ENCODE measurements around the gene RNFT2.

The RNFT2 gene

DNA sequence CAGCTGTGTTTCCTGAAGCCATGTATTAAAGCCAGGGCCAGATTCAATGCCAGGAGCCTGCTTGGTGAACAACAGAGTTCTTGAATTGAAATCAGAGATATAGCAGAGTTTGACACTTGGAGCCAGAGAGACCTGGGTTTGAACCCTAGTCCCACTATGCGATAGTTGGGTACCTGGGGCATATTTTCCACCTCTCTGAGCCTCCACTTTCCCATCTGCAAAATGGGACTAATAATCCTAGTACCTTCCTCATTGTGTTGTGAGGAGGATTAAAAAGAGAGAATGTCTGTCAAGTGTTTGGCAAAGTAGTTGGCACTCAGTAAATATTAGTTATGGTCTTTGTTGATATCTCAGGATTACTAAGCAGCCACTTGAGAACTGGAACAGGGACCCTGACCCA, 149.1 kb downstream of the RNFT2 start:
- Histone ChIP-seq H3K4me1 (0 out of 2 replicates have a peak, but pooled peaks cover 3% of the 10 kb centered on the region), H3K9me3 (no peaks in the 10 kb centered on the region), H3K36me3 (no peaks in the 10 kb centered on the region), H3K27me3 (peaks cover 17% of the 10 kb centered on the region), H3K4me3 (ENCODE audit: low read depth, low read length) (no peak overlapping the region)
- DNase-seq: no peak
- TF ChIP-seq, protein P1, sequence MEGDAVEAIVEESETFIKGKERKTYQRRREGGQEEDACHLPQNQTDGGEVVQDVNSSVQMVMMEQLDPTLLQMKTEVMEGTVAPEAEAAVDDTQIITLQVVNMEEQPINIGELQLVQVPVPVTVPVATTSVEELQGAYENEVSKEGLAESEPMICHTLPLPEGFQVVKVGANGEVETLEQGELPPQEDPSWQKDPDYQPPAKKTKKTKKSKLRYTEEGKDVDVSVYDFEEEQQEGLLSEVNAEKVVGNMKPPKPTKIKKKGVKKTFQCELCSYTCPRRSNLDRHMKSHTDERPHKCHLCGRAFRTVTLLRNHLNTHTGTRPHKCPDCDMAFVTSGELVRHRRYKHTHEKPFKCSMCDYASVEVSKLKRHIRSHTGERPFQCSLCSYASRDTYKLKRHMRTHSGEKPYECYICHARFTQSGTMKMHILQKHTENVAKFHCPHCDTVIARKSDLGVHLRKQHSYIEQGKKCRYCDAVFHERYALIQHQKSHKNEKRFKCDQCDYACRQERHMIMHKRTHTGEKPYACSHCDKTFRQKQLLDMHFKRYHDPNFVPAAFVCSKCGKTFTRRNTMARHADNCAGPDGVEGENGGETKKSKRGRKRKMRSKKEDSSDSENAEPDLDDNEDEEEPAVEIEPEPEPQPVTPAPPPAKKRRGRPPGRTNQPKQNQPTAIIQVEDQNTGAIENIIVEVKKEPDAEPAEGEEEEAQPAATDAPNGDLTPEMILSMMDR (IDR thresholded peaks at IDR 0.05; ENCODE audit: low read depth, low read length): no peak

DNA sequence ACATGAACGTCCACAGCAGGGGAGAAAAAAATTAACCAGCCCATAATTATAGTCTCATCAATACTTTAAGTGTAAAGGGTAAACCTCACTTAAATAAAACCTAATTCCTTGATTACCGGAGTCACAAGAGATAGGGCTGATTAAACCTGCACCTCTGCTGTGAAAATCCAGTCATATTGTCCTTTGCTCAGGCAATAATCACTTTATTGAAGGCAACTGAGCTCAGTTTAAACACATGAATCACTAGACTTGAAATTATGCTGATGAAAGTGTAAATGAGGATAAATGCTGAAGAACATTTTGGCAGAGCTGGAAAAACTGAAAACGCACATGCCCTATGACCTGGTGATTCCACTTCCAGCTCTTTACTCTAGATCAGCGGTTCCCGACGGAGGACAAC, 149.8 kb downstream of the RNFT2 start:
- H3K36me3 ChIP-seq: no peaks in the 10 kb centered on the region
- TF ChIP-seq, protein P1 (IDR thresholded peaks at IDR 0.05; ENCODE audit: low read depth, low read length): no peak
- 0 out of 2 replicates have a peak, but pooled peaks cover 3% of the 10 kb centered on the region for H3K4me1 ChIP-seq
- H3K9me3 ChIP-seq: no peaks in the 10 kb centered on the region
- no peak overlapping the region for H3K4me3 ChIP-seq (ENCODE audit: low read depth, low read length)
- no peak for DNase-seq
- peaks cover 11% of the 10 kb centered on the region for H3K27me3 ChIP-seq

DNA sequence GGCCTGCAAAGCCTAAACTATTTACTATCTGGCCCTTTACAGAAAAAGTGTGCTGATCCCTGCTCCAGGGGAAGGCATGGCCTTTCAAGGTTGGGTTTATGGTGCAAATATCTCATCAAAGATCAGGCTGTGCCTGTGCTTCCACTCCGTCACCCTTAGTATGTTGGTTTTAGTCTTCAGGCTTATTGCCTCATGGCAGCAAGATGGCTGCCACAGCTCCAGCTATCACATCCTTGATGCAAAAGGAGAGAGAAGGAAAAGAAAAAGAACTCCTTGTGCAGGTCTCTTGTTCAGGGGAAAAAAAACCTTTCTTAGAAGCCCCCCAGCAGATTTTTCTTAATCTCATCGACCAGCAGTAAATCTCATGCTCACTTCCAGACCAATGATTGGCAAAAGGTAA, 152.2 kb downstream of the RNFT2 start:
- TF ChIP-seq, protein P1 (IDR thresholded peaks at IDR 0.05; ENCODE audit: low read depth, low read length): no peak
- H3K36me3 ChIP-seq: no peaks in the 10 kb centered on the region
- no peaks in the 10 kb centered on the region for H3K9me3 ChIP-seq
- H3K4me3 ChIP-seq (ENCODE audit: low read depth, low read length): no peak overlapping the region
- no peaks in the 10 kb centered on the region for H3K27me3 ChIP-seq
- DNase-seq: no peak
- H3K4me1 ChIP-seq: no peaks in the 10 kb centered on the region

GRCh38 chr12:116891019-116891418, 152.9 kb downstream of the RNFT2 start:
- H3K36me3 ChIP-seq: no peaks in the 10 kb centered on the region
- H3K27me3 ChIP-seq: no peaks in the 10 kb centered on the region
- TF ChIP-seq, protein P1 (IDR thresholded peaks at IDR 0.05; ENCODE audit: low read depth, low read length): no peak

GRCh38 chr12:116892349-116893140, 154.4 kb downstream of the RNFT2 start:
- Histone ChIP-seq H3K4me3 (ENCODE audit: low read depth, low read length) (no peak overlapping the region), H3K4me1 (no peaks in the 10 kb centered on the region), H3K36me3 (no peaks in the 10 kb centered on the region), H3K9me3 (no peaks in the 10 kb centered on the region), H3K27me3 (no peaks in the 10 kb centered on the region)
- TF ChIP-seq, protein P1 (IDR thresholded peaks at IDR 0.05; ENCODE audit: low read depth, low read length): no peak
- DNase-seq: peak; percentile 25

More at GRCh38 chr12:116891019-116891418, 152.9 kb downstream of the RNFT2 start:
- H3K4me1 ChIP-seq: no peaks in the 10 kb centered on the region
- H3K4me3 ChIP-seq (ENCODE audit: low read depth, low read length): no peak overlapping the region
- no peaks in the 10 kb centered on the region for H3K9me3 ChIP-seq
- no peak for DNase-seq

DNA sequence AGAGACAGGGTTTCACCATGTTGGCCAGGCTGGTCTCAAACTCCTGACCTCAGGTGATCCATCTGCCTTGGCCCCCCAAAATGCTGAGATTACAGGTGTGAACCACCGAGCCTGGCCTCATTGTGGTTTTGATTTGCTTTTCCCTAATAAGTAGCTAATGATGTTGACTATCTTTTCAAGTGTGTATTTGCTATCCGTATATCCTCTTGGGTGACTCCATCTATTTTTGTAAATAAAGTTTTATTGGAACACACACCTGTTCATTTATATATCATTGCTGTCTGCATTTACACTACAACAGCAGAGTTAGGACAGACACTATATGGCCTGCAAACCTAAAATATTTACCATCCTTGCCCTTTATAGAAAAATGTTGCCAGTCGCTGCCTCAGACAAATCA, 156.8 kb downstream of the RNFT2 start:
- TF ChIP-seq, protein P1 (IDR thresholded peaks at IDR 0.05; ENCODE audit: low read depth, low read length): no peak

More for the DNA sequence above, 156.8 kb downstream of the RNFT2 start:
- Histone ChIP-seq H3K9me3 (no peaks in the 10 kb centered on the region), H3K4me3 (ENCODE audit: low read depth, low read length) (no peak overlapping the region), H3K36me3 (no peaks in the 10 kb centered on the region), H3K27me3 (no peaks in the 10 kb centered on the region), H3K4me1 (no peaks in the 10 kb centered on the region)
- no peak for DNase-seq

Data from BE2C (cell line).